Smooth muscle cell (in vitro differentiated cells): ENCODE measurements around the gene NR3C1. TPM values are rescaled to one million over a fixed set of nuclear protein-coding genes. Genes with fewer than 3 reads are reported as not detected.
A peak's percentile ranks its signal among the peaks of the same experiment; 100 is the strongest.

Experiments
- DNase-seq: peaks from one replicate; lab custom pipeline; 2025; ENCODE audit not compliant: unreplicated experiment; lab: John Stamatoyannopoulos, UW
- H2AFZ ChIP-seq: fragments of 200-600 bp; sonication (generic); 2 replicates; pipeline ENCODE4 v1.6.0; 2016; ENCODE audit warnings: antibody characterized with exemption, low read depth, mild to moderate bottlenecking
- H3F3A ChIP-seq: fragments of 200-600 bp; sonication (generic); 2 replicates; pipeline ENCODE4 v1.6.0; 2017; ENCODE audit warnings: antibody characterized with exemption, low read depth
- H3K27ac ChIP-seq: fragments of 200-600 bp; sonication (generic); 2 replicates; pipeline ENCODE4 v1.5.1; 2016; ENCODE audit warnings: low read depth, mild to moderate bottlenecking
- H3K27me3 ChIP-seq: fragments of 200-600 bp; sonication (generic); 2 replicates; pipeline ENCODE4 v1.6.1; 2016; ENCODE audit warnings: low read depth, mild to moderate bottlenecking
- H3K36me3 ChIP-seq: fragments of 200-600 bp; sonication (generic); 2 replicates; pipeline ENCODE4 v1.5.1; 2016; ENCODE audit warnings: low read depth
- H3K4me1 ChIP-seq: fragments of 200-600 bp; sonication (generic); 2 replicates; pipeline ENCODE4 v1.5.1; 2016; ENCODE audit warnings: low read depth
- H3K4me2 ChIP-seq: fragments of 200-600 bp; sonication (generic); 2 replicates; pipeline ENCODE4 v1.6.0; 2016; ENCODE audit warnings: mild to moderate bottlenecking
- H3K4me3 ChIP-seq: fragments of 200-600 bp; sonication (generic); 2 replicates; pipeline ENCODE4 v1.5.1; 2016; ENCODE audit warnings: mild to moderate bottlenecking
- H3K79me2 ChIP-seq: fragments of 200-600 bp; sonication (generic); 2 replicates; pipeline ENCODE4 v1.6.0; 2016; ENCODE audit warnings: low read depth, mild to moderate bottlenecking
- H3K9ac ChIP-seq: fragments of 200-600 bp; sonication (generic); 2 replicates; pipeline ENCODE4 v1.6.0; 2016; ENCODE audit warnings: low read depth
- H3K9me3 ChIP-seq: fragments of 200-600 bp; sonication (generic); replicated peaks from 2 replicates; pipeline ENCODE4 v1.5.1; 2016; ENCODE audit warnings: low read depth
- H4K20me1 ChIP-seq: fragments of 200-600 bp; sonication (generic); 2 replicates; pipeline ENCODE4 v1.6.0; 2016; ENCODE audit warnings: low read depth
- WGBS: methylation state at CpG from one replicate; pipeline ENCODE4 v1.1.7; 2016; ENCODE audit warnings: low lambda C conversion rate; 5-methylcytosine and 5-hydroxymethylcytosine counted together
- polyA plus RNA-seq: library from polyadenylated mRNA; unstranded; fragments of >200 nt; fragmentation: Nextera tagmentation; extraction: Ambion mirVana; gene quantifications from 2 replicates; pipeline ENCODE4 v1.2.1, GENCODE V29; 2016
- total RNA-seq: library from RNA; depleted of rRNA; stranded (reverse); fragments of >200 nt; gene quantifications from 2 replicates; pipeline ENCODE4 v1.2.3, GENCODE V29; 2014
- TF ChIP-seq, protein P1 (sequence below): fragments of 200-600 bp; sonication (generic); IDR thresholded peaks from 2 replicates; pipeline ENCODE4 v1.5.1; 2017; ENCODE audit warnings: borderline replicate concordance, mild to moderate bottlenecking, antibody characterized with exemption; ENCODE audit not compliant: insufficient read depth, poor library complexity, severe bottlenecking

Gene NR3C1
- total and polyA plus RNA-seq, 2 experiments from 2014 or later: 76.5 to 101 TPM

GRCh38 chr5:143261748-143262392, 141.6 kb downstream of the NR3C1 start:
- TF ChIP-seq, protein P1, sequence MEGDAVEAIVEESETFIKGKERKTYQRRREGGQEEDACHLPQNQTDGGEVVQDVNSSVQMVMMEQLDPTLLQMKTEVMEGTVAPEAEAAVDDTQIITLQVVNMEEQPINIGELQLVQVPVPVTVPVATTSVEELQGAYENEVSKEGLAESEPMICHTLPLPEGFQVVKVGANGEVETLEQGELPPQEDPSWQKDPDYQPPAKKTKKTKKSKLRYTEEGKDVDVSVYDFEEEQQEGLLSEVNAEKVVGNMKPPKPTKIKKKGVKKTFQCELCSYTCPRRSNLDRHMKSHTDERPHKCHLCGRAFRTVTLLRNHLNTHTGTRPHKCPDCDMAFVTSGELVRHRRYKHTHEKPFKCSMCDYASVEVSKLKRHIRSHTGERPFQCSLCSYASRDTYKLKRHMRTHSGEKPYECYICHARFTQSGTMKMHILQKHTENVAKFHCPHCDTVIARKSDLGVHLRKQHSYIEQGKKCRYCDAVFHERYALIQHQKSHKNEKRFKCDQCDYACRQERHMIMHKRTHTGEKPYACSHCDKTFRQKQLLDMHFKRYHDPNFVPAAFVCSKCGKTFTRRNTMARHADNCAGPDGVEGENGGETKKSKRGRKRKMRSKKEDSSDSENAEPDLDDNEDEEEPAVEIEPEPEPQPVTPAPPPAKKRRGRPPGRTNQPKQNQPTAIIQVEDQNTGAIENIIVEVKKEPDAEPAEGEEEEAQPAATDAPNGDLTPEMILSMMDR: no peak
- Histone ChIP-seq H4K20me1 (no peaks in the 10 kb centered on the region), H3F3A (no peaks in the 10 kb centered on the region), H3K36me3 (no peaks in the 10 kb centered on the region), H3K27me3 (no peaks in the 10 kb centered on the region), H3K4me2 (no peak overlapping the region), H2AFZ (no peak overlapping the region), H3K4me3 (no peak overlapping the region), H3K9me3 (no peaks in the 10 kb centered on the region), H3K79me2 (no peaks in the 10 kb centered on the region), H3K4me1 (no peaks in the 10 kb centered on the region), H3K27ac (peak overlapping the region; percentile 84), H3K9ac (peak overlapping the region; percentile 54)
- DNase-seq: no peak
- 83% methylated on average over 7 of the region's 7 CpGs for WGBS

- Histone ChIP-seq H3K9ac (no peak overlapping the region), H3K4me3 (no peak overlapping the region), H3K4me2 (no peak overlapping the region), H3F3A (no peaks in the 10 kb centered on the region), H3K36me3 (no peaks in the 10 kb centered on the region), H3K4me1 (no peaks in the 10 kb centered on the region), H3K79me2 (no peaks in the 10 kb centered on the region), H4K20me1 (no peaks in the 10 kb centered on the region), H2AFZ (no peak overlapping the region), H3K9me3 (no peaks in the 10 kb centered on the region), H3K27ac (peak overlapping the region; percentile 59), H3K27me3 (no peaks in the 10 kb centered on the region)
- WGBS: 84% methylated on average over 7 of the region's 7 CpGs
- TF ChIP-seq, protein P1: no peak
- DNase-seq: no peak
Observed at GRCh38 chr5:143259254-143259605, 144.3 kb downstream of the NR3C1 start.

- no peak overlapping the region for H3K4me3 ChIP-seq
- no peak for DNase-seq
- whole genome bisulfite sequencing: 76% methylated on average over 12 of the region's 12 CpGs
- H4K20me1 ChIP-seq: no peaks in the 10 kb centered on the region
- no peaks in the 10 kb centered on the region for H3K4me1 ChIP-seq
- TF ChIP-seq, protein P1: no peak
- H3F3A ChIP-seq: no peaks in the 10 kb centered on the region
- no peak overlapping the region for H3K4me2 ChIP-seq
- no peaks in the 10 kb centered on the region for H3K79me2 ChIP-seq
- H3K27me3 ChIP-seq: no peaks in the 10 kb centered on the region
- H3K9ac ChIP-seq: no peak overlapping the region
- H3K36me3 ChIP-seq: no peaks in the 10 kb centered on the region
- no peak overlapping the region for H2AFZ ChIP-seq
- H3K27ac ChIP-seq: peak overlapping the region; percentile 59
- no peaks in the 10 kb centered on the region for H3K9me3 ChIP-seq
Observed at GRCh38 chr5:143258559-143259253, 144.8 kb downstream of the NR3C1 start.
